Duodenal mucosa (tissue), 2 donors: ENCODE data around the gene PNPLA2.

Source experiments
- H3K27ac ChIP-seq: one replicate; pipeline ENCODE4 v1.7.0; 2013; ENCODE audit warnings: low read depth, low read length
- H3K27me3 ChIP-seq, 2 donors: one replicate each; pipeline ENCODE4 v1.7.0; 2013; ENCODE audit warnings: low read length in 2 of 2, control low read depth in 1 of 2; ENCODE audit not compliant: insufficient read depth in 2 of 2, control insufficient read depth in 1 of 2
- H3K36me3 ChIP-seq, 2 donors: one replicate each; pipeline ENCODE4 v1.7.0; 2013; ENCODE audit warnings: low read length in 2 of 2, control low read depth in 1 of 2; ENCODE audit not compliant: insufficient read depth in 2 of 2, control insufficient read depth in 1 of 2
- H3K4me1 ChIP-seq, 2 donors: one replicate each; pipeline ENCODE4 v1.7.0; 2013; ENCODE audit warnings: low read length in 2 of 2, control low read depth in 1 of 2; ENCODE audit not compliant: insufficient read depth in 2 of 2, control insufficient read depth in 1 of 2
- H3K4me3 ChIP-seq, 2 donors: one replicate each; pipeline ENCODE4 v1.7.0; 2013; ENCODE audit warnings: low read length in 2 of 2, low read depth in 1 of 2
- H3K9ac ChIP-seq, 2 donors: one replicate each; pipeline ENCODE4 v1.7.0; 2013; ENCODE audit warnings: low read length in 2 of 2, low read depth in 1 of 2
- H3K9me3 ChIP-seq, 2 donors: one replicate each; pipeline ENCODE4 v1.7.0; 2013; ENCODE audit warnings: low read length in 2 of 2, control low read depth in 1 of 2; ENCODE audit not compliant: control insufficient read depth in 1 of 2

The PNPLA2 gene

GRCh38 chr11:827146-827896, 8.6 kb downstream of the PNPLA2 start:
- H3K4me1 ChIP-seq = peaks cover 57 to 63% of the 10 kb centered on the region in 2 donors
- H3K9ac ChIP-seq = peak overlapping the region; percentile 80 to 83
- no peaks in the 10 kb centered on the region for H3K27me3 ChIP-seq
- peak overlapping the region; percentile 92 for H3K27ac ChIP-seq
- H3K9me3 ChIP-seq = no peaks in the 10 kb centered on the region
- peak overlapping the region; percentile 65 for H3K4me3 ChIP-seq
- H3K36me3 ChIP-seq = peaks cover 0 to 3% of the 10 kb centered on the region in 2 donors

DNA sequence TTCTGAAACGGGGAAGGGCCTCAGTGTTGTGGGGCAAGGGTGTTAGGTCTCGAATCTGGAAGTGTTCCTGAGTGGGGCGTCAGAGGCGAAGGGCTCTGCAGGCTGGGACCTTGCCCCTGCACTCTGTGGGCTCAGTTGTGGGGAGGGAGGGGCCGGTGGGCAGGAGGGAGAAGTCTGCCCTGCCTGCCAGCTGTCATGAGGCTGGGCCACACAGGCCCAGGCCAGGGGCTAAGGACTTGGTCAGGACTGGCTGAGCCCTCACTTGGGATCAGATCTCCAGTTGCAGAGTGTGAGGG, 9.1 kb downstream of the PNPLA2 start, which contains the start of gene CRACR2B:
Gene CRACR2B, plus strand, starts transcription at position 23 of the 296 bp plus-strand sequence. CDS start 689 bp downstream, outside the sequence.
- H3K27me3 ChIP-seq = no peaks in the 10 kb centered on the region
- H3K27ac ChIP-seq = peak within 1 kb of the TSS; percentile 92
- peak within 1 kb of the TSS; percentile 65 to 67 for H3K4me3 ChIP-seq
- peak within 1 kb of the TSS; percentile 80 to 83 for H3K9ac ChIP-seq
- H3K9me3 ChIP-seq = no peaks in the 10 kb centered on the region
- H3K36me3 ChIP-seq = no peaks in the 10 kb centered on the region
- peaks cover 54 to 65% of the 10 kb centered on the region in 2 donors for H3K4me1 ChIP-seq

- H3K36me3 ChIP-seq = no peaks in the 10 kb centered on the region
- H3K4me1 ChIP-seq = peaks cover 54 to 68% of the 10 kb centered on the region in 2 donors
- peak overlapping the region; percentile 65 to 67 for H3K4me3 ChIP-seq
- no peaks in the 10 kb centered on the region for H3K27me3 ChIP-seq
- H3K27ac ChIP-seq = peak overlapping the region; percentile 92
- H3K9me3 ChIP-seq = no peaks in the 10 kb centered on the region
- peak overlapping the region; percentile 80 to 83 for H3K9ac ChIP-seq
Measured at GRCh38 chr11:828506-829175, 9.9 kb downstream of the PNPLA2 start.

DNA sequence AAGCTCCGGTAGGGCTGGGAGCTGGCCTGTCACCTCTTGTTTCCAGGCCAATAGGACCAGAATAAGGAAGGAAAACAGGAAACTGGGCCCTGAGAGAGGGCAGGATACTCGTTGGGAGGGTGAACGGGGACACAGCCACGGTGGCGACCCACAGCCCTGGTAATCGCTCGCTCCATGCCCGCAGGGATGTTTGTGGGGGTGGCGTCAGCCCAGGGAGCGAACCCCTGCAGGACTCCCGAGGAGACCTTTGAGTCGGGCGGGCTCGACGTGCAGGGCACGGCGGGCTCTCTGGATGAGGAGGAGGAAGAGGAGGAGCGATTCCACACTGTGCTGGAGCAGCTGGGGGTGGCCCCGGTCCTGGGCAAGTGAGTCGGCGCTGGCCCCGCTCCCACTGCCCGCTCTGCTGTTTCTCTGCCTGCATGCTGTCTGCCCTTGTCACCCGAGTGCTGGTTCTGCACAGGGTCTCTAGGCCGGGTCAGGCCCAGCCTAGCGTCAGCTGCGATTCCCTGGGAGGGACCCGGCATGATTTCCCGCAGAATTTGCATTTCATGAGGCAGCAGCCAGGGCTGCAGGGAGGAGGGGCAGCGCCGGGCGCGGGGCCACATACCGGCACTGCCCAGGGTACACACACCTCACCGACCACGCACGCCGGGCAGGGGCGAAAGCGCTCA, 10.6 kb downstream of the PNPLA2 start:
- peak overlapping the region; percentile 43 to 83 for H3K9ac ChIP-seq
- peak overlapping the region; percentile 56 to 67 for H3K4me3 ChIP-seq
- H3K36me3 ChIP-seq = no peaks in the 10 kb centered on the region
- H3K9me3 ChIP-seq = no peaks in the 10 kb centered on the region
- H3K27ac ChIP-seq = peak overlapping the region; percentile 46
- no peaks in the 10 kb centered on the region for H3K27me3 ChIP-seq
- peaks cover 55 to 73% of the 10 kb centered on the region in 2 donors for H3K4me1 ChIP-seq

DNA sequence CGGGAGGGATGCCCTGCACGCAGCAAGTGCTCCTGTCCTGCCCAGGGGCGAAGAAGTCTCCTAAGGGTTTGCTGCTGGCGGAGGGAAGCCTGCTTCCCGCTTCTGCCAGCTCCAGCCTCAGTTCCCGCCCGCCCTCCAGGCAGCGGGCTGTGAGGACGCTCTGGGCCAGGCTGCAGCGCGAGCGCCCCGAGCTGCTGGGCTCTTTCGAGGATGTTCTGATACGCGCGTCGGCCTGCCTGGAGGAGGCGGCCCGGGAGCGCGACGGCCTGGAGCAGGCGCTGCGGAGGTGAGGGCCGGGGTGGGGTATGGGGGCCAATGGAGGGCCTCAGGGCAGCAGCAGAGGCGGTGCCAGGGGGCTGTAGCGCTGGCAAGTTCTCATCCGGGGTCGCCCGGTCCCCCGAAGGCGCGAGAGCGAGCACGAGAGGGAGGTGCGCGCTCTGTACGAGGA, 11.2 kb downstream of the PNPLA2 start:
- H3K27me3 ChIP-seq = no peaks in the 10 kb centered on the region
- peaks cover 60 to 78% of the 10 kb centered on the region in 2 donors for H3K4me1 ChIP-seq
- H3K36me3 ChIP-seq = no peaks in the 10 kb centered on the region
- H3K27ac ChIP-seq = no peak overlapping the region
- H3K9me3 ChIP-seq = no peaks in the 10 kb centered on the region
- H3K4me3 ChIP-seq = peak overlapping the region; percentile 56 to 67
- H3K9ac ChIP-seq = peak overlapping the region; percentile 43 to 83

DNA sequence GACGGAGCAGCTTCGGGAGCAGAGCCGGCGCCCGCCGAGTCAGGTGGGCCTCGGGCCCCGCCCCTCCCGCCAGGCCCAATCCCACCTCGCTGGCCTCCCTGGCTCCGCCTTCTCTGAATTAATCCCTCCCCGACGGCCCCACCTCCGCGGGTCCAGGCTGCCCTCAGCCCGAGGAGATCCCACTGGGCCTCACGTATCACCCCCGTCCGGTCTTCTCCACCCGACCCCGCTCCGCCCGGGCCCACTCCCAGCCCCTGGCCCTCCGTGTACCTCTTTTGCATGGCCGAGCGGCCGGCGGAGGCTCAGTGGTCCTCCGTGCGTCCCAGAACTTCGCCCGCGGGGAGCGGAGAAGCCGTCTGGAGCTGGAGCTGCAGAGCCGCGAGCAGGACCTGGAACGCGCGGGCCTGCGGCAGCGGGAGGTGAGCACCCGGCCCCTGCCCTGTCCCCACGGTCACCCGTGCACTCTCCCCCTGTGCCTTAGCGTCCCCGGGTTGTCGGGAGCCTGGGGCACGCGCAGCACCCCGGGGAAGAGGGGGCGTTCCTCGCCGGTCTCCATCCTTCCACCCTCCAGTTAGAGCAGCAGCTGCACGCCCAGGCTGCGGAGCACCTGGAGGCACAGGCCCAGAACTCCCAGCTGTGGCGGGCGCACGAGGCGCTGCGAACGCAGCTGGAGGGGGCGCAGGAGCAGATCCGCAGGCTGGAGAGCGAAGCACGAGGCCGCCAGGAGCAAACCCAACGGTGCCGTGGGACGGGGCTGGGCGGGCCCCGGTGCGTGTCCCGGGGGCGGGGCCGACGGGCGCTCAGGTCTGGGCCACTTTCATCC, 11.8 kb downstream of the PNPLA2 start:
- no peaks in the 10 kb centered on the region for H3K36me3 ChIP-seq
- peak overlapping the region; percentile 56 to 67 for H3K4me3 ChIP-seq
- H3K4me1 ChIP-seq = peaks cover 54 to 75% of the 10 kb centered on the region in 2 donors
- no peak overlapping the region for H3K27ac ChIP-seq
- peak overlapping the region in 1 of 2 donors; percentile 83 for H3K9ac ChIP-seq
- H3K9me3 ChIP-seq = no peaks in the 10 kb centered on the region
- H3K27me3 ChIP-seq = no peaks in the 10 kb centered on the region

- Histone ChIP-seq H3K9ac (no peak overlapping the region), H3K27ac (no peak overlapping the region), H3K4me3 (peak overlapping the region in 1 of 2 donors; percentile 21), H3K9me3 (no peaks in the 10 kb centered on the region), H3K4me1 (peaks cover 47 to 67% of the 10 kb centered on the region in 2 donors), H3K36me3 (peaks cover 0 to 3% of the 10 kb centered on the region in 2 donors), H3K27me3 (no peaks in the 10 kb centered on the region)
Measured at GRCh38 chr11:831118-831864, 12.6 kb downstream of the PNPLA2 start.

GRCh38 chr11:831961-832528, 13.3 kb downstream of the PNPLA2 start:
- Histone ChIP-seq H3K36me3 (peaks cover 4 to 10% of the 10 kb centered on the region in 2 donors), H3K9ac (peak overlapping the region; percentile 39 to 60), H3K27ac (no peak overlapping the region), H3K9me3 (no peaks in the 10 kb centered on the region), H3K4me1 (peaks cover 46 to 66% of the 10 kb centered on the region in 2 donors), H3K4me3 (peak overlapping the region; percentile 62 to 65), H3K27me3 (no peaks in the 10 kb centered on the region)
